Esophagus muscularis mucosa (tissue), 4 donors: Measurements from ENCODE around the gene BSN. TPM values are rescaled to one million over a fixed set of nuclear protein-coding genes. Genes with fewer than 3 reads are reported as not detected.

Experiments
- DNase-seq: peaks from one replicate; pipeline ENCODE4 v3.0.0-alpha.2; 2017; ENCODE audit errors: extremely low spot score
- H3K27ac ChIP-seq, 4 donors: fragments of 200-600 bp; sonication (generic); replicated peaks in 1 of 4; 1 replicate in 3 of 4; 2 replicates in 1 of 4; pipeline ENCODE4 v1.5.1; 2016 to 2019; ENCODE audit warnings: mild to moderate bottlenecking in 1 of 4
- H3K27me3 ChIP-seq, 4 donors: fragments of 200-600 bp; sonication (generic); one replicate each; pipeline versions ENCODE4 v1.5.1 to v1.6.0; 2016 to 2019
- H3K36me3 ChIP-seq, 4 donors: fragments of 200-600 bp; sonication (generic); one replicate each; pipeline ENCODE4 v1.5.1; 2016 to 2019
- H3K4me1 ChIP-seq, 4 donors: fragments of 200-600 bp; sonication (generic); one replicate each; pipeline ENCODE4 v1.5.1; 2016 to 2019
- H3K4me3 ChIP-seq, 4 donors: fragments of 200-600 bp; sonication (generic); 1 replicate in 2 of 4; 2 replicates in 2 of 4; pipeline ENCODE4 v1.5.1; 2016 to 2019; ENCODE audit warnings: mild to moderate bottlenecking in 4 of 4, moderate library complexity in 1 of 4
- H3K9me3 ChIP-seq, 4 donors: fragments of 200-600 bp; sonication (generic); 1 replicate in 3 of 4; 2 replicates in 1 of 4; pipeline ENCODE4 v1.5.1; 2016 to 2019
- EP300 ChIP-seq: sonication (generic); formaldehyde crosslinking; IDR thresholded peaks from one replicate; pipeline ENCODE4 v1.6.1; 2017; ENCODE audit warnings: antibody characterized with exemption
- POLR2A ChIP-seq: fragments of 450-650 bp; IDR thresholded peaks from one replicate; pipeline ENCODE4 v1.6.1; 2017; ENCODE audit warnings: antibody characterized with exemption, moderate library complexity, mild to moderate bottlenecking, low read depth
- POLR2AphosphoS5 ChIP-seq, 2 donors: sonication (generic); formaldehyde crosslinking; IDR thresholded peaks; one replicate each; pipeline ENCODE4 v1.6.1; 2017; ENCODE audit warnings: antibody characterized with exemption in 2 of 2
- WGBS: methylation state at CpG from one replicate; pipeline ENCODE4 v1.1.5; 2018; 5-methylcytosine and 5-hydroxymethylcytosine counted together
- intact Hi-C: fragments of 100-400 bp; cut with DNase I; formaldehyde crosslinking; loops from one replicate; pipeline ENCODE4 v1.15.1; 2023
- total RNA-seq, 4 donors: library from RNA; depleted of rRNA; stranded (reverse); fragments of >200 nt; gene quantifications; one replicate each; pipeline versions ENCODE4 v1.1.0 to v1.2.1, GENCODE V29; 2016
- TF ChIP-seq, protein P1 (sequence below), 3 experiments: fragments of 200-600 bp in 2 of 3; fragments of 450-650 bp in 1 of 3; sonication (generic) in 2 of 3; IDR thresholded peaks; one replicate each; pipeline ENCODE4 v1.5.1; 2017 to 2019; ENCODE audit warnings: antibody characterized with exemption in 3 of 3, mild to moderate bottlenecking in 2 of 3, moderate library complexity in 1 of 3

Gene BSN
- total RNA-seq, 4 donors from 2014 or later: 0.42 to 1.7 (median 0.78) TPM

- TF ChIP-seq, protein P1, sequence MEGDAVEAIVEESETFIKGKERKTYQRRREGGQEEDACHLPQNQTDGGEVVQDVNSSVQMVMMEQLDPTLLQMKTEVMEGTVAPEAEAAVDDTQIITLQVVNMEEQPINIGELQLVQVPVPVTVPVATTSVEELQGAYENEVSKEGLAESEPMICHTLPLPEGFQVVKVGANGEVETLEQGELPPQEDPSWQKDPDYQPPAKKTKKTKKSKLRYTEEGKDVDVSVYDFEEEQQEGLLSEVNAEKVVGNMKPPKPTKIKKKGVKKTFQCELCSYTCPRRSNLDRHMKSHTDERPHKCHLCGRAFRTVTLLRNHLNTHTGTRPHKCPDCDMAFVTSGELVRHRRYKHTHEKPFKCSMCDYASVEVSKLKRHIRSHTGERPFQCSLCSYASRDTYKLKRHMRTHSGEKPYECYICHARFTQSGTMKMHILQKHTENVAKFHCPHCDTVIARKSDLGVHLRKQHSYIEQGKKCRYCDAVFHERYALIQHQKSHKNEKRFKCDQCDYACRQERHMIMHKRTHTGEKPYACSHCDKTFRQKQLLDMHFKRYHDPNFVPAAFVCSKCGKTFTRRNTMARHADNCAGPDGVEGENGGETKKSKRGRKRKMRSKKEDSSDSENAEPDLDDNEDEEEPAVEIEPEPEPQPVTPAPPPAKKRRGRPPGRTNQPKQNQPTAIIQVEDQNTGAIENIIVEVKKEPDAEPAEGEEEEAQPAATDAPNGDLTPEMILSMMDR (IDR thresholded peaks at IDR 0.05): no peak
- no peak for TF ChIP-seq POLR2AphosphoS5 (IDR thresholded peaks at IDR 0.05)
- whole genome bisulfite sequencing: 86% methylated on average over 23 of the region's 36 CpGs
- Histone ChIP-seq H3K36me3 (no peaks in the 10 kb centered on the region), H3K9me3 (no peaks in the 10 kb centered on the region), H3K4me3 (no peak overlapping the region), H3K27ac (no peak overlapping the region), H3K4me1 (peaks cover 6 to 9% (median 7%) of the 10 kb centered on the region in 4 donors), H3K27me3 (peaks cover 0 to 10% (median 0%) of the 10 kb centered on the region in 4 donors)
- intact Hi-C loops: no loop called here
- no peak for DNase-seq
Measured at GRCh38 chr3:49652218-49652902, 98.1 kb downstream of the BSN start.

DNA sequence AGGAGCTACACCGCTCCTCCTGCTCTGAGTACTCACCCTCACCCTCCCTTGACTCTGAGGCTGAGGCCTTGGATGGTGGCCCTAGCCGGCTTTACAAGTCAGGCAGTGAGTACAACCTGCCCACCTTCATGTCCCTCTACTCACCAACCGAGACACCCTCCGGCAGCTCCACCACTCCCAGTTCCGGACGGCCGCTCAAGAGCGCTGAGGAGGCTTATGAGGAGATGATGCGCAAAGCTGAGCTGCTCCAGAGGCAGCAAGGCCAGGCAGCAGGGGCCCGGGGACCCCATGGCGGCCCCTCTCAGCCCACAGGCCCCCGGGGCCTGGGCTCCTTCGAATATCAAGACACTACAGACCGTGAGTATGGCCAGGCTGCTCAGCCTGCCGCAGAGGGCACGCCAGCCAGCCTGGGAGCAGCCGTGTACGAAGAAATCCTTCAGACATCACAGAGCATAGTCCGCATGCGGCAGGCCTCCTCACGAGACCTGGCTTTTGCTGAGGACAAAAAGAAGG lies 98.7 kb downstream of the BSN start:
- DNase-seq: no peak
- Histone ChIP-seq H3K9me3 (no peaks in the 10 kb centered on the region), H3K4me3 (no peak overlapping the region), H3K27me3 (peaks cover 0 to 12% (median 0%) of the 10 kb centered on the region in 4 donors), H3K36me3 (no peaks in the 10 kb centered on the region), H3K4me1 (peaks cover 6 to 7% (median 7%) of the 10 kb centered on the region in 4 donors), H3K27ac (no peak overlapping the region)
- intact Hi-C loops: no loop called here
- no peak for TF ChIP-seq POLR2AphosphoS5 (IDR thresholded peaks at IDR 0.05)
- TF ChIP-seq EP300: no peak
- TF ChIP-seq, protein P1 (IDR thresholded peaks at IDR 0.05): no peak
- TF ChIP-seq POLR2A: no peak
- 91% methylated on average over 9 of the region's 21 CpGs for WGBS

DNA sequence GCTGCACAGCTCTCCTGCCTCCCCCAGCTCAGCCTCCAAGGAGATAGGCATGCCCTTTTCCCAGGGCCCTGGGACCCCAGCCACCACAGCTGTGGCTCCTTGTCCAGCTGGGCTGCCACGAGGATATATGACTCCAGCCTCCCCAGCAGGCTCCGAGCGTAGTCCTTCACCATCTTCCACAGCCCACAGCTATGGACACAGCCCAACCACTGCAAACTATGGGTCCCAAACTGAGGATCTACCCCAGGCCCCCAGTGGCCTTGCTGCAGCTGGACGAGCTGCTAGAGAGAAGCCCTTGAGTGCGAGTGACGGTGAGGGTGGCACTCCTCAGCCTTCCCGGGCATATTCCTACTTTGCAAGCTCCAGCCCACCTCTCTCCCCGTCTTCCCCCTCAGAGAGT lies 99.3 kb downstream of the BSN start:
- no peak for DNase-seq
- H3K9me3 ChIP-seq: no peaks in the 10 kb centered on the region
- no peak overlapping the region for H3K4me3 ChIP-seq
- intact Hi-C loops: no loop called here
- TF ChIP-seq, protein P1 (IDR thresholded peaks at IDR 0.05): no peak
- TF ChIP-seq POLR2A (no peak), EP300 (no peak), POLR2AphosphoS5 (IDR thresholded peaks at IDR 0.05) (no peak)
- no peak overlapping the region for H3K27ac ChIP-seq
- H3K27me3 ChIP-seq: peaks cover 0 to 12% (median 0%) of the 10 kb centered on the region in 4 donors
- no peaks in the 10 kb centered on the region for H3K36me3 ChIP-seq
- peaks cover 3 to 7% (median 6%) of the 10 kb centered on the region in 4 donors for H3K4me1 ChIP-seq
- 75% methylated on average over 7 of the region's 8 CpGs for WGBS

DNA sequence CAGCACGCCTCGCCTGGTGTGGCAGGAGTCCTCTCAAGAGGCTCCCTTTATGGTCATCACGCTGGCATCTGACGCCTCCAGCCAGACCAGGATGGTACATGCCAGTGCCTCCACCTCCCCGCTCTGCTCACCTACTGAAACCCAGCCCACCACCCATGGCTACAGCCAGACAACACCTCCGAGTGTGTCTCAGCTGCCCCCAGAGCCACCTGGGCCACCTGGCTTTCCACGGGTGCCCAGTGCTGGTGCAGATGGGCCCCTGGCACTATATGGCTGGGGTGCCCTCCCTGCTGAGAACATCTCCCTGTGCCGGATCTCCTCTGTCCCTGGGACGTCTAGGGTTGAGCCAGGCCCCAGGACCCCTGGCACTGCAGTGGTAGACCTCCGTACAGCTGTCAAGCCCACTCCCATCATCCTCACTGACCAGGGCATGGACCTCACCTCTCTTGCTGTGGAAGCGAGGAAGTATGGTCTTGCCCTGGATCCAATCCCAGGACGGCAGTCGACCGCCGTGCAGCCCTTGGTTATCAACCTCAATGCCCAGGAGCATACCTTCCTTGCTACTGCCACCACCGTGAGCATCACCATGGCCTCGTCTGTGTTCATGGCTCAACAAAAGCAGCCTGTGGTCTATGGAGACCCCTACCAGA lies 100.0 kb downstream of the BSN start:
- no peak overlapping the region for H3K4me3 ChIP-seq
- no peak for DNase-seq
- H3K36me3 ChIP-seq: no peaks in the 10 kb centered on the region
- H3K27ac ChIP-seq: no peak overlapping the region
- intact Hi-C loops: no loop called here
- 97% methylated on average over 7 of the region's 17 CpGs for WGBS
- no peaks in the 10 kb centered on the region for H3K9me3 ChIP-seq
- H3K27me3 ChIP-seq: peaks cover 0 to 12% (median 0%) of the 10 kb centered on the region in 4 donors
- peaks cover 0 to 7% (median 6%) of the 10 kb centered on the region in 4 donors for H3K4me1 ChIP-seq
- no peak for TF ChIP-seq POLR2AphosphoS5 (IDR thresholded peaks at IDR 0.05)
- TF ChIP-seq EP300: no peak
- TF ChIP-seq, protein P1 (IDR thresholded peaks at IDR 0.05): no peak
- TF ChIP-seq POLR2A: no peak
